ENCODE results near the gene MDC1.

MDC1 gene

DNA sequence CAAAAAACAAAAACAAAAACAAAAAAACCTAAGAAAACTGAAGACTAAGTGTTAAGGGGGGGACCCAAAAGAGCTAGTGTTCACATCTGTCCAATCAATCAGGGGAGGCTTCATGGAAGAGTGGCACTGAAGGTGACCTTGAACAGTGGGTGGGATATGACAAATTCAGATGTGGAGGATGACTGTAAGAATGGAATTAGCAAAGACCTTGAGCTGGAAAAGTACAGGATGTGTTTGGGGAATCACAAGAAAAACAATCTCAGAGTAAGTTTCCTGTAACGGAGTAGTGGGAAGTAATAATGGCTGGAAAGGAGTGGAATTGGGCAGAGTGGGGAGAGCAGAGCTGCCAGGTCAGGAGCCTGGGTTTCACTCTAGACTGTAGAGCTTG, 30.2 kb upstream of the MDC1 start:
- TF ChIP-seq CTCF (IDR thresholded peaks at IDR 0.05; ENCODE audit: extremely low read depth, insufficient read depth, missing control alignments): no peak
- no peak for DNase-seq (ENCODE audit: low spot score)
- in situ Hi-C loops (cut with MboI; ENCODE audit: low pct_unique_long_range_greater_than_20kb, low sequenced_read_pairs, unreplicated experiment): loop anchor here (10.0 kb wide), 1 partner anchor 68 kb away; no protein-coding TSS in a partner anchor

DNA sequence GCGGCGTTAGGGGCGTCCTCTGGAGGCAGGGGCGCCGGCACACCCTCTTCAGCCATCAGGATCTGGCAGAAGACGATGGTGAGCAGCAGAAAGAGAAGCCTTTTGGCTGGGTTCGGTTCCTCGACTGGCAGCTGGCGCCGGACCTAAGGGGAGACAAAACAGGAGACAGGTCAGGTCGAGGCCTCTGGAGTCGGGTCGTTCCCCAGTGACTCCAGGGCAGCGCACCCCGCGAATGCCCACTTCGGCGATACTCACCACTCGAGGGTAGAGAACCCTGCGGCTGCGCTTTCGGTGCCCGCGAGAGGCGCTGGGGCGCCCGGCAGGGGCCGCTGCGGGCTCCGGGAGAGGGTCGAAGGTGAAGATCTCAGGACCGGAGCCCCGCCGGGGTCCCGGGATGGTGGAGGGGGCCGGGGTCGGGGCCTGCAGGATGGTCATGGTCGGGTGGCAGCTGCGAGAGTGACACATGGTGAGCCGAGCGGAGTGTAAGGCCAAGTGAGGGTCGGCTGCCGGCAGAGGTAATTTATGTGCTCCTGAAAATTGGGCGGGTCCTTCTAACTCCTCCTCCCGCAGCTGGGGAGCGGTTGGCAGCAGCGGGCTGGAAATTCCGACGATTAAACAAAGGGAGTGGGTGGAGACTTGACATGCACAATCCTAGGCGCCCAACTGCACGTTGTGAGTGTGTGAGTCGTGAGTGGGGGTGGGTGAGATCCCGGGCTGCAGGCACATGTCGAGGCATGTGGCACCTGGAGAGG, 27.1 kb upstream of the MDC1 start, which contains the start of gene IER3:
TSS of gene IER3 (minus strand) at position 494 of the 752 bp plus-strand sequence. CDS start at position 465, 29 bp downstream.
- peak; percentile 81 for DNase-seq (ENCODE audit: low spot score)
- TF ChIP-seq CTCF (IDR thresholded peaks at IDR 0.05; ENCODE audit: extremely low read depth, insufficient read depth, missing control alignments): peak; percentile 71
- in situ Hi-C loops (cut with MboI; ENCODE audit: low pct_unique_long_range_greater_than_20kb, low sequenced_read_pairs, unreplicated experiment): loop anchor here (10.0 kb wide), 1 partner anchor 71 kb away; no protein-coding TSS in a partner anchor

- DNase-seq (ENCODE audit: low spot score): peak; percentile 45
- in situ Hi-C loops (cut with MboI; ENCODE audit: low pct_unique_long_range_greater_than_20kb, low sequenced_read_pairs, unreplicated experiment): loop anchor here (10.0 kb wide), 1 partner anchor 71 kb away; no protein-coding TSS in a partner anchor
- TF ChIP-seq CTCF (IDR thresholded peaks at IDR 0.05; ENCODE audit: extremely low read depth, insufficient read depth, missing control alignments): no peak
These were observed 26.3 kb upstream of the MDC1 start for GRCh38 chr6:30743099-30744053.

DNA sequence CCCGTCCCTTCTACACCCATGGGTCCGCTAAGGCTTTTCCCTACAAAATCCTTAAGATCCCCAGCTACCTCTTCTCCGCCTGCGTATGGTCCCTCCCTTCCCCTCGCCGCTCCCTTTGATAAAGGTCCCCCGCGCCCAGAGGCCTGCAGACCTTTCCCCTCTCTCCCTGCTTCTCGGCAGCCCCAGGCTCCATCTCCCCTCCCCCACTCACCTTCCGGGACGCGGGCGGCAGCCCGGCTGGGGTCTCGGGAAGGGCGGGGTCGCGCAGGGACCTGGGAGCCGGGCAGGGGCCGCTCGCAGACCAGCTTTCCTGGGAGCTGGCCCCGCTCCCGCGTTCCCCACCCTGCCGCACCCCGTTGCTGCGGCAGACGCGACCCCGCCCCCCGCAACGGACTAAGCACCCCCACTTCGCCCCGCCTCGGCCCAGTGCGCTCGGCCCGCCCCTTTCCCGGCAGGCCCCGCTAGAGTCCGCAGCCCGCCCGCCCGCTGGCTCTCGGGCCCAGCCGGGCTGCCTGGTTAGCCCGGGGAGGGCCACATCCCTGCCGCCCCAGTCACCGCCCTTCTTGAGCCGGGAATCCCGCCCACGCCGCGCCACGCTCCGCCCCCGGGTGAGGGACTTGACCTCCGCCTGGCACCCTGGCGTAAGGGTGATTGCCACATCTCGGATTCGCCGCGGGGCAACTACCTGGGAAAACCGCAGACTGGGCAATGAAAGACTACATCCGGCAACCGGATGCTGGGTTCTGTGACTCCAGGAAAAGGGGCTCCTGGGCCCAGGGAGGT, 25.4 kb upstream of the MDC1 start, which contains the start of gene FLOT1:
TSS of gene FLOT1 (minus strand) at position 372 of the 783 bp plus-strand sequence. CDS start 498 bp downstream, outside the sequence.
- peak; percentile 96 for DNase-seq (ENCODE audit: low spot score)
- no peak for TF ChIP-seq CTCF (IDR thresholded peaks at IDR 0.05; ENCODE audit: extremely low read depth, insufficient read depth, missing control alignments)
- in situ Hi-C loops (cut with MboI; ENCODE audit: low pct_unique_long_range_greater_than_20kb, low sequenced_read_pairs, unreplicated experiment): loop anchor here (10.0 kb wide), 1 partner anchor 72 kb away; no protein-coding TSS in a partner anchor

GRCh38 chr6:30741789-30742315, 24.8 kb upstream of the MDC1 start:
- in situ Hi-C loops (cut with MboI; ENCODE audit: low pct_unique_long_range_greater_than_20kb, low sequenced_read_pairs, unreplicated experiment): loop anchor here (10.0 kb wide), 1 partner anchor 73 kb away; no protein-coding TSS in a partner anchor
- DNase-seq (ENCODE audit: low spot score): no peak
- no peak for TF ChIP-seq CTCF (IDR thresholded peaks at IDR 0.05; ENCODE audit: extremely low read depth, insufficient read depth, missing control alignments)

All from GM13977 (cell line).